PC-9 (cell line): ENCODE results near the gene NFE2L3.

Experiments
- EZH2 ChIP-seq: fragments of 200-600 bp; sonication (generic); IDR thresholded peaks from 2 replicates; pipeline ENCODE4 v1.8.0; 2017; ENCODE audit warnings: antibody characterized with exemption, low read depth
- TF ChIP-seq, protein P1 (sequence below): fragments of 200-600 bp; sonication (generic); conservative IDR thresholded peaks from 2 replicates; pipeline ENCODE4 v1.6.1; 2017; ENCODE audit warnings: mixed run types, antibody characterized with exemption, mild to moderate bottlenecking, moderate library complexity

- TF ChIP-seq, protein P1, sequence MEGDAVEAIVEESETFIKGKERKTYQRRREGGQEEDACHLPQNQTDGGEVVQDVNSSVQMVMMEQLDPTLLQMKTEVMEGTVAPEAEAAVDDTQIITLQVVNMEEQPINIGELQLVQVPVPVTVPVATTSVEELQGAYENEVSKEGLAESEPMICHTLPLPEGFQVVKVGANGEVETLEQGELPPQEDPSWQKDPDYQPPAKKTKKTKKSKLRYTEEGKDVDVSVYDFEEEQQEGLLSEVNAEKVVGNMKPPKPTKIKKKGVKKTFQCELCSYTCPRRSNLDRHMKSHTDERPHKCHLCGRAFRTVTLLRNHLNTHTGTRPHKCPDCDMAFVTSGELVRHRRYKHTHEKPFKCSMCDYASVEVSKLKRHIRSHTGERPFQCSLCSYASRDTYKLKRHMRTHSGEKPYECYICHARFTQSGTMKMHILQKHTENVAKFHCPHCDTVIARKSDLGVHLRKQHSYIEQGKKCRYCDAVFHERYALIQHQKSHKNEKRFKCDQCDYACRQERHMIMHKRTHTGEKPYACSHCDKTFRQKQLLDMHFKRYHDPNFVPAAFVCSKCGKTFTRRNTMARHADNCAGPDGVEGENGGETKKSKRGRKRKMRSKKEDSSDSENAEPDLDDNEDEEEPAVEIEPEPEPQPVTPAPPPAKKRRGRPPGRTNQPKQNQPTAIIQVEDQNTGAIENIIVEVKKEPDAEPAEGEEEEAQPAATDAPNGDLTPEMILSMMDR = no peak
- TF ChIP-seq EZH2 = no peak
Observed at GRCh38 chr7:26166684-26167266, 14.8 kb downstream of the NFE2L3 start.
